22Rv1 (cell line): ENCODE data around the gene ELP4.

Experiments
- ZFX ChIP-seq: fragments of 450-650 bp; IDR thresholded peaks from 2 replicates; pipeline ENCODE4 v1.6.1; 2017; ENCODE audit warnings: antibody characterized with exemption, borderline replicate concordance
- TF ChIP-seq, protein P1 (sequence below): fragments of 450-650 bp; IDR thresholded peaks from 2 replicates; pipeline ENCODE4 v1.5.1; 2017; ENCODE audit warnings: mild to moderate bottlenecking

GRCh38 chr11:31782257-31782656 lies 272.7 kb downstream of the ELP4 start:
- TF ChIP-seq, protein P1, sequence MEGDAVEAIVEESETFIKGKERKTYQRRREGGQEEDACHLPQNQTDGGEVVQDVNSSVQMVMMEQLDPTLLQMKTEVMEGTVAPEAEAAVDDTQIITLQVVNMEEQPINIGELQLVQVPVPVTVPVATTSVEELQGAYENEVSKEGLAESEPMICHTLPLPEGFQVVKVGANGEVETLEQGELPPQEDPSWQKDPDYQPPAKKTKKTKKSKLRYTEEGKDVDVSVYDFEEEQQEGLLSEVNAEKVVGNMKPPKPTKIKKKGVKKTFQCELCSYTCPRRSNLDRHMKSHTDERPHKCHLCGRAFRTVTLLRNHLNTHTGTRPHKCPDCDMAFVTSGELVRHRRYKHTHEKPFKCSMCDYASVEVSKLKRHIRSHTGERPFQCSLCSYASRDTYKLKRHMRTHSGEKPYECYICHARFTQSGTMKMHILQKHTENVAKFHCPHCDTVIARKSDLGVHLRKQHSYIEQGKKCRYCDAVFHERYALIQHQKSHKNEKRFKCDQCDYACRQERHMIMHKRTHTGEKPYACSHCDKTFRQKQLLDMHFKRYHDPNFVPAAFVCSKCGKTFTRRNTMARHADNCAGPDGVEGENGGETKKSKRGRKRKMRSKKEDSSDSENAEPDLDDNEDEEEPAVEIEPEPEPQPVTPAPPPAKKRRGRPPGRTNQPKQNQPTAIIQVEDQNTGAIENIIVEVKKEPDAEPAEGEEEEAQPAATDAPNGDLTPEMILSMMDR, result no peak
- TF ChIP-seq ZFX, result no peak
